ENCODE results near the gene SRC.

The SRC gene

DNA sequence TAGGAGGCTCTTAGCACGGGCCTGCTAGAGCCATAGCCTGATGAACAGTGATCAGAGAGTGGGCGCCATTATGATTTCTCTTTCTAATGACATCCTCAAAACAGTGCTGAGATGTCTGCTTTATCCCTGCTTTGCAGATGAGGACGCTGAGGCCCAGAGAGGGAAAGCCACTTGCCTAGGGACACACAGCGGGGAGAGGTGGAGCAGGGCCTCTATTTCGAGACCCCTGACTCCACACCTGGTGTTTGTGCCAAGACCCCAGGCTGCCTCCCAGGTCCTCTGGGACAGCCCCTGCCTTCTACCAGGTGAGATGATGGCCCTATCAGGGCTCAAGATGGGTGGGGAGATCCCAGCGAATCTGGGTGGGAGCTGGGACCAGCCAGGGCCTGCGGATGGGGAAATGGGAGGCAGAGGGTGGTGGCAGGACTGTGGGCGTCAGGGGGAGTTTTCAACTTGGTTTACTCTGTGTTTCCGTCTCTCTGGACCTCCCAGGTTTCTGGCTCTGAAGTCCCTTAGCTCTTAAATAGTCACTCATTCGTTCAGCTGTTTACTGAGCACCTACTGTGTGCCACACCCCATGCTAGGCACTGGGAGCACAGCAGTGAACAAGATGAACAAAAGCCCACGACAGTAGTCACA is 36.7 kb downstream of the SRC start:
- no peak for DNase-seq (ENCODE audit: low spot score)

DNA sequence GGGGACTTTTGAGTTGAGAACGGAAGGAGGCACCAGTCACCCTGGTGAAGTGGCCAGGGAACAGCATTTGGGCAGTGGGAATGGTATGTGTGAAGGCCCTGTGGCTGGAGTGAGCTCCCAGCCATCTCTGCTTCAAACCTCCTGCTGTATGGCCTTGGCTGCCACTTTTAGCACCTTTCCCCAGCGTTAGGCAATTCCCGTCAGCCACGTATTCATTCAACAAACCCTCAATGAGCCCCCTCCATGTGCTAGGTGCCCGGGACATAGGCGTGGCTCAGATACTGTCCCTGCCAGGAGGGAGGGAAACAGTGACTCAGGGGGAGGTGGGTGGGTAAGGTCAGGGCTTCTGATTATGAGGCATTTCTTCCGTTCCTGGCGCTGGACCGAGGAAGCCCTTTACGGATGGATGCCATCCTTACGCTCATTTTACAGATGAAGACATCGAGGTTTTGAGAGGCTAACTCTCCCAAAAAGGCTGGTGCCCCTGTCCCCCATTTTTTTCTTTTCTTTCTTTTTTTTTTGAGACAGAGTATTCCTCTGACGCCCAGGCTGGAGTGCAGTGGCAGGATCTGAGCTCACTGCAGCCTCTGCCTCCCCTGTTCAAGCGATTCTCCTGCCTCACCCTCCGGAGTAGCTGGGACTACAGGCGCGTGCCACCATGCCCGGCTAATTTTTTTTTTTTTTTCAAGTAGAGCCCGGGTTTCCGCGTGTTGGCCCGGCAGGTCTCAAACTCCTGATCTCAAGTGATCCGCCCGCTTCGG is 37.5 kb downstream of the SRC start:
- DNase-seq (ENCODE audit: low spot score) = no peak

GRCh38 chr20:37384683-37385174 is 38.8 kb downstream of the SRC start:
- peak; percentile 30 for DNase-seq (ENCODE audit: low spot score)

- no peak for DNase-seq (ENCODE audit: low spot score)
Measured at GRCh38 chr20:37385176-37385575, 39.2 kb downstream of the SRC start.

DNA sequence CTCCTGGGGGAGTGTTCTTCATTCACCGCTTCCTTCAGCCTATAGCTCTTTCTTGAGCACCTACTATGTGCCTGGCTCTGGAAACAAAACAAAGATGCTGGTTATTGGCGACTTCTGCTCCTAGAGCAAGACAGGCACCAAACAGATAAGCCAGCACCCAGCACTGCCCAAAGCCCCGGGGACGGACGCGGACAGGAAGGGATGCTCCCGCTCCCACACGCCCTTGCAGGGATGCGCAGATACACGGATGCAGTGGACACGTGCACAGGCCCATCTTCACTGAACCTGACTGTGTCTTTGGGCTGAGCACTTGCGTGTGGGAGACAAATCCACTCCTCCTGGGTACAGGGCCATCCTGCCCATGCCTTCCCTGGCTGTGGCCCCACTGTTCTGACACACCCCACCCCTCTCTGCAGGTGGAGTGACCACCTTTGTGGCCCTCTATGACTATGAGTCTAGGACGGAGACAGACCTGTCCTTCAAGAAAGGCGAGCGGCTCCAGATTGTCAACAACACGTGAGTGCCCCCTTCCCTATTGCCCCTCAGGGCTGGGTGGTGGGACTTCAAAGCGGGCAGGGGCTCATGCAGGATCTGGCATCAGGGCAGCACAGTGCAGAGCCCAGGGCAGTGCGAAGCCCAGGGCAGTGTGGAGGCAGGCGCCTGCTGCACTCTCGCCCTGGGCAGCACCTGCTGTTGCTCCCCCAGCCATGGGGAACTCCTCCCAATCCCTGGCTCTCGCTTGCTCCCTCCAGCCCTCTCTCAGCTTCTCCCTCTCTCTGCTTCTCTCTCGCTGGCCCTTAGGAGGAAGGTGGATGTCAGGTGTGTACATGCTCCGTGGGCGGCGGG is 39.9 kb downstream of the SRC start:
- DNase-seq (ENCODE audit: low spot score) = no peak

DNA sequence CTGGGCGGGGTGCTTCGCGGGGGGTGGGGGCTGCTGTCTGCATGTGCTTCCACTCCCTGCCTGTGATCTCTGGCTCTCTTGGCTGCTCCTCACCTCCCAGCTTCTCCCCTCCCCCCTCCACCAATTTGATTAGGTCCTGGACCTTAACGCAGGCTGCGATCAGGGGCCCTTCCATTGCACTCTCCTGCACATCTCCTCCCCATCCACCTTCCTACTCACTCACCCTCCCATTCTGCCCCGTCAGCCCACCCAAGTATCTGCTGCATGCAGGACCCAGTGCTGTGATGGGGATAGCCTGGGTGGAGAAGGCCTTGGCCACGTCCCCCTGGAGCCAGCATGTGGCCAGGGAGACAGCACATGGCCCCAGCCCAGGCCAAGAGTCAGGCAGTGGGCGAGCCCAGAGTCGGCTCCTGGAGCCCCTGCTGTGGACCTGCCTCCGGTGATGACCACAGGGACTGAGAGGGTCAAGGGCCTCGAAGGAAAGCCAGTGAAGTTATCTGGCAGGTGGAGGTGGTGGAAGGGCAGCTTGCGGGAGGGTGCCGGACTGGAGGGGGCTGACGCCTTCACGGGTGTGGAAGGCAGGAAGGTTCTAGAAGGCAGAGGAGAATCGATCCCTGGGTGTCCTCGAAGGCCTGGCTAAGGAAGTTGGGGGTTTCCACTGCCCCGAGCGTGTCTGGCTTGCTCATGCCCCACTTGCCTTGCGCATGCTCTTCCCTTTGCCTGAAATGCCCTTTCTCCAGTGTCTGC is 40.7 kb downstream of the SRC start:
- DNase-seq (ENCODE audit: low spot score) = no peak

GRCh38 chr20:37387519-37388269 is 41.8 kb downstream of the SRC start:
- no peak for DNase-seq (ENCODE audit: low spot score)

GRCh38 chr20:37388831-37389230 is 42.9 kb downstream of the SRC start:
- no peak for DNase-seq (ENCODE audit: low spot score)

DNA sequence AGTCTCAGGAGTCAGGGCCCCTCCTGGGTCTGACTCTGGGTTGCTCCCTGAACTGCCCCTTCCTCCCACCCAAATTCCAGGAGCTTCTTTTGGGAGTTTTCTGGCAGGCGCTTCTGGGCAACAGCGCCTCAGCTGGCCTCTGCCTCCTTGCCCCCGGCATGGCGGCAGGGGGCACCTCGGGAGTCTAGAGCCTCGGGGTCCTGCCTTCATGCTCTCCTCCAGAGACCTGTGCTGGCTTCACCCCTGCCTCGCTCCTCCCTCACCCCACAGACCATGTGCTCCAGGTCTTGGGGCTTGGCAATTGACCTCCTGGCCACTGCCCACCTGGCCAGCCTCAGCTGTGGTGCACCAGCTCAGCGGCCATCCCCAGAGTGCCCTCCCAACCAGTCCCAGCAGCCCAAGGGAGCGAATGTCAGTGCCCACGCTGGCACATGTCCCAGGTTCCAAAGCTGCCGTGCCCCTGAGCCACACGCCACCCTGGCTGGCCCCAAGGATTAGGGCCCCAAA is 43.4 kb downstream of the SRC start:
- no peak for DNase-seq (ENCODE audit: low spot score)

GRCh38 chr20:37389844-37390275 is 43.9 kb downstream of the SRC start:
- DNase-seq (ENCODE audit: low spot score) = no peak

DNA sequence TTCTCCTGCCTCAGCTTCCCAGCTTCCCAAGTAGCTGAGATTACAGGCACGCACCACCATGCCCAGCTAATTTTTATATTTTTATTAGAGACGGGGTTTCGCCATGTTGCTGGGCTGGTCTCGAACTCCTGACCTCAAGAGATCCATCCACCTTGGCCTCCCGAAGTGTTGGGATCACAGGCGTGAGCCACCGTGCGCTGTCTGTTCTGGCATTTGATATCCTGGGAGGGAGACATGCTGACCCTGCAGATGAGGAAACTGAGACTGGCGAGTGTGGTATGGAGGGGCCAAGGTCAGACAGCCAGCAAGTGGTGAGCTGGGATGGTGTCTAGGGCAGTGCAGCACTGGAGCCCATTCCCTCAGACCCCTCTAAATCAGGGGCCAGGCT is 44.6 kb downstream of the SRC start:
- no peak for DNase-seq (ENCODE audit: low spot score)

DNA sequence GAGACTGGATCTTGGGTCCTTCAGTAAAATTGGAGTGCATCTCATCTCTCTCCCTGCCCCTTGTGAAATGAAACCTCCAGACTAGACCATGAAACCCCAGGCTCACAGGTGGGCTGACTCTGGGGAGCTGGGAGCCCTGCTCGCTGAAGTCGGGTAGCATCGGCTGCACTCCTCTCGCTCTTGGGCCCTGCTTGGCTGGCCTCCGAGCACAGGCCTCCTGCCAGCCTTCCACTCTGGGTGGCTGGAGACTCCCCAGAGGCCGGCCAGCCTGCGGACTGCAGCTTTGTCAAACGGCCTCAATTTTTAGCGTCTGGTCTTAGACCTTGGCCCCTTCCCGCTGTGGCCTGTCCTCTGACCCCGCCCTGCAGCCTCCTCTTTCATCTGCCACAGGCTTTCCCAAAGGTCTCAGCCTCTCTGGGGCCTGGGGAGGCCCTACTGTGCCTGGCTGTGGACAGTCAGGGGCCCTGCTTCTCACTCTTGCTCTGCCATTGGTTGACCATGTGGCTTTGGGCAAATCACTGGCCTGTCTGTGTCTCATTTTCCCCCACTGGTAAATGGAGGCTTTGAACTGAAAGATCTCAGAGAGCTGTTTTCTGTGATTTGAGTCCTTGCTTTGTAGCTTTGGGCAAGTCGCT is 45.1 kb downstream of the SRC start:
- DNase-seq (ENCODE audit: low spot score) = no peak

GRCh38 chr20:37392441-37393195 is 46.7 kb downstream of the SRC start:
- no peak for DNase-seq (ENCODE audit: low spot score)

DNA sequence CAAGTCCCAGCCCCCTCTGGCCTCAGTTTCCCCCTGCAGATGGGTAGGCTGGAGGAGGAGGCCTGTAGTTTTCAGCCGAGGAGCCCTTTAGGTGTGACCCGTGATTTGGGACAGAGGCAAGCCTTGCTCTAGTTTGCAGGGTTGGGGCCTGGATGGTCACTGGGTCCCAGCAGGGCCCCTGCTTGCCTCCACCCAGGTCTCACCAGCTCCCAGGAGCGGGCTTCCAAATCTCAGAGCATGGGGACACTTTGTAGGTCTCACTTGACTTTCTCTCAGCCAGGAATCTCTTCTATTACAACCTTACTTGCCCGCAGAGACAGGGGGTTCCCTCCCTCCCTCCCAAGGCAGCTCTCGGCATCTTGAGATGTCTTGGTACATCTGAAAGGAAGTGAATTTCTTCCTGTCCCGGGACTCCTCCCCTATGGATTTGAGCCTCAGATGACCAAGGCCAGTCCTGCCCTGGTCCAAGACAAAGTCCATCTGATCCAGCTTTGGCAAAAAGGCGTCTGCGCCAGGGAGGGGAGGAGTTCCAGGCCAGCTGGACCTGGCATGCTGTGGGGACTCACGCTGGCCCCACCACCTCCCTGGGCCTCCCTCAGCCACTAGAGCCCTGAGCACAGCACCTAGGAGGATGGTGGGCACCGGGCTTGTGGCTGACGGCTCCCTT is 47.4 kb downstream of the SRC start:
- DNase-seq (ENCODE audit: low spot score) = no peak

- DNase-seq (ENCODE audit: low spot score) = no peak
Measured at GRCh38 chr20:37393863-37394542, 48.1 kb downstream of the SRC start.

- DNase-seq (ENCODE audit: low spot score) = no peak
Measured at GRCh38 chr20:37394543-37395409, 48.8 kb downstream of the SRC start.

- no peak for DNase-seq (ENCODE audit: low spot score)
Measured at GRCh38 chr20:37395410-37395797, 49.5 kb downstream of the SRC start.
